VCaP (cell line): ENCODE results near the gene RAD52.

Experiments used
- H3K27ac ChIP-seq: fragments of 450-650 bp; 2 replicates; pipeline ENCODE4 v1.5.1; 2017
- CTCF ChIP-seq: fragments of 450-650 bp; conservative IDR thresholded peaks from 2 replicates; pipeline ENCODE4 v1.5.1; 2017; ENCODE audit warnings: mild to moderate bottlenecking, moderate library complexity

RAD52 gene

GRCh38 chr12:977156-977555 is 27.7 kb upstream of the RAD52 start:
- H3K27ac ChIP-seq = no peak overlapping the region
- no peak for TF ChIP-seq CTCF

- no peak overlapping the region for H3K27ac ChIP-seq
- TF ChIP-seq CTCF = no peak
Measured at GRCh38 chr12:976644-977043, 27.1 kb upstream of the RAD52 start.

- no peak for TF ChIP-seq CTCF
Measured at GRCh38 chr12:974271-974862, 24.9 kb upstream of the RAD52 start.

GRCh38 chr12:971991-972390 is 22.5 kb upstream of the RAD52 start:
- TF ChIP-seq CTCF = no peak
- H3K27ac ChIP-seq = no peak overlapping the region

More at GRCh38 chr12:974271-974862, 24.9 kb upstream of the RAD52 start:
- no peak overlapping the region for H3K27ac ChIP-seq

- no peak for TF ChIP-seq CTCF
- H3K27ac ChIP-seq = no peak overlapping the region
Measured at GRCh38 chr12:969821-970220, 20.3 kb upstream of the RAD52 start.

GRCh38 chr12:968545-968944 is 19.1 kb upstream of the RAD52 start:
- H3K27ac ChIP-seq = peak overlapping the region; percentile 5; the same call in 1 of the 2 replicates
- no peak for TF ChIP-seq CTCF

GRCh38 chr12:967641-968040 is 18.1 kb upstream of the RAD52 start:
- no peak overlapping the region for H3K27ac ChIP-seq
- TF ChIP-seq CTCF = no peak
